HG03039 (cell line): ENCODE measurements around the gene CDC42EP2.
A peak's percentile ranks its signal among the peaks of the same experiment; 100 is the strongest.

Experiments
- ATAC-seq: cut with Tn5 transposase; IDR thresholded peaks from one replicate; pipeline ENCODE4 v1.9.1; 2021; ENCODE audit warnings: mild to moderate bottlenecking, moderate library complexity; ENCODE audit not compliant: unreplicated experiment

CDC42EP2 gene

DNA sequence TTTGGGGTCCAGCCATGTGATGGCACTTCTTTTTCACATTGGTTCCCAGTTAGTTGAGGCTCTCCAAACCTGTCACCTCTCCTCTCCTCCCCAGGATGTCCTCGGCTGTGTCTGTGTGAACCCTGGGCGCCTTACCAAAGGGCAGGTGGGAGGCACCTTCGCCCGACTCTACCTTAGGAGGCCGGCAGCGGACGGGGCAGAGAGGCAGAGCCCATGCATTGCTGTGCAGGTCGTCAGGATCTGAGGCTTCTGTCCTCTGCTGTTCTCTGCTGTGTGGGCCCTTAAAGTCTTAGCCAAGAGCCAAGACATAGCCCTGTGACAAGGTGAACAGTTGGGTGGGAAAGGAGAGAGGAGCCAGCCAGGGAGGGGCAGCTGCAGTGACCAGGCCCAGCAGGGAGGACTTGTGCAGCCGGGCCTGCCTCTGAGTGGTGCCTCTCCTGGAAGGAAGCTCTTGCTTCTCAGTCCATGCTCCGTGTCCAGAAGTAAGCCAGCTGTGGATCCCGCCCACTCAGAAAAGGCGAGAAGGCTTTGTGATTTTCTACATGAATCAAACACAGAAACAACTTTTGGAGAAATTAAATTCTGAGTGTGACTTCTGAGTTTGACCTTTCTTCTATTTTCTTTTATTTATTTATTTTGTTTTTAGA lies 17.5 kb upstream of the CDC42EP2 start:
- no peak for ATAC-seq

DNA sequence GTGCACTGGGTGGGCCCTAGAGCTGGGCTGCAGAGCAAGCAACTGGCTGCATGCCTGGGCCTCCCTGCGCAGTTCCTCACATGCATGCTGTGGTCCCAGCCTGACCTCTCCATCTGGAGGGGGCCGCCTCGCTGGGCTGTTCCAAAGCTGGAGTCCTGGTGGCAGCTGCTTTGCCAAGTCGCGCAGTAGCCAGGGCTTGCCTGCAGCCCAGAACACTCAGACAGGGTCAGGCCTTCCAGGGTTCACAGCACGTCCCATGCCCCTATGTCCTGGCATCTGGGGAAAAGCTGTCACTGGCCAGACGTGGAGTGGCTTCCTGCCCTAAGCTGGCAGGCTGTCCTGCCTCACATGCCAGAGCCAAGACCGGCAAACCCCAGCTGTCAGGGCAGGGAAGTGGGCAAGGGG lies 16.5 kb upstream of the CDC42EP2 start:
- ATAC-seq = no peak

DNA sequence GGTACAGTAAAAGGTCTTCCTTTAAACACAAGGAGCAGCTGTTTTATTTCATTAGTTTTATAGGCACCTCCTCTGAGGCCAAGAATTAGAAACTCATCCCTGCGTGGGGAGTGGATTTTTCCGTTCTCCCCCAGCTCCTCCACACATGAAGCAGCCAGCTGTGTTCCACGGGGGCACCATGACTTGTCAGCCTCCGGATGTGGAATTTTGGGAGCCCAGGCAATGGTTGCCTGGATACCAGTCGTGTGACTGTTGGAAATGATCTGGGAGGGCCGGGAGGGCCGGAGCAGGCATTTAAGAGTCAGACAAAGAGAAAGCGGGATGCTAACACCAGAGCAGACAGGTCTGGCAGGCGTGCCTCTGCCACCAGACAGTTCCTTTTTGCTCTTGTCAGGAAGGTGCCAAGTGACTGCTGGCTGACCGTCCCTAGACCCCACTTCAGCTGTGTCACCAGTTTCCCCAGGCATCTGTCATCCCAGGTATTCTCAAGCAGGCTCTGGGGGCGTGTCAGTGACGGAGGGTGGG lies 15.9 kb upstream of the CDC42EP2 start:
- ATAC-seq = no peak

DNA sequence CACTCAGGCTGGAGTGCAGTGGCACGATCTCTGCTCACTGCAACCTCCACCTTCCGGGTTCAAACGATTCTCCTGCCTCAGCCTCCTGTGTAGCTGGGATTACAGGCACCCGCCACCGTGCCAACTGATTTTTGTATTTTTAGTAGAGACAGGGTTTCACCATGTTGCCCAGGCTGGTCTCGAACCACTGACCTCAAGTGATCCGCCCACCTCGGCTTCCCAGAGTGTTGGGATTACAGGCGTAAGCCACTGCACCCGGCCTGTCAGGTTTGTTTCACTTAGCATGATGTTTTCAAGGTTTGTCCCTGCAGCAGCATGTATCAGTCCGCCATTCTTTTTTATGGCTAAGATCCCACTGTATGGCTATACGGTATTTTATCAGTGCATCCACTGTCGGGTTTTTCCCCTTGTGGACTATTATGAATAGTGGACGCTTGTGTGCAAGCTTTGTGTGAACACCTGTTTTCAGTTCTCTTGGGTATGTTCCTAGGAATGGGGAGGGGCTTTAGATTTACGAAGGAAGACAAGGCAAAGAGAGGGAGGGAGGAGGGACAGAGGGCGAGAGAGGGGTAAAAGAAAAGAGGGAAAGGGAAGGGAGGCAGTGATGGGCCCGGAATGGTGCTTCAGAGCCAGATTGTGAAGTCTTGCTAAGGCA lies 13.9 kb upstream of the CDC42EP2 start:
- ATAC-seq = no peak

DNA sequence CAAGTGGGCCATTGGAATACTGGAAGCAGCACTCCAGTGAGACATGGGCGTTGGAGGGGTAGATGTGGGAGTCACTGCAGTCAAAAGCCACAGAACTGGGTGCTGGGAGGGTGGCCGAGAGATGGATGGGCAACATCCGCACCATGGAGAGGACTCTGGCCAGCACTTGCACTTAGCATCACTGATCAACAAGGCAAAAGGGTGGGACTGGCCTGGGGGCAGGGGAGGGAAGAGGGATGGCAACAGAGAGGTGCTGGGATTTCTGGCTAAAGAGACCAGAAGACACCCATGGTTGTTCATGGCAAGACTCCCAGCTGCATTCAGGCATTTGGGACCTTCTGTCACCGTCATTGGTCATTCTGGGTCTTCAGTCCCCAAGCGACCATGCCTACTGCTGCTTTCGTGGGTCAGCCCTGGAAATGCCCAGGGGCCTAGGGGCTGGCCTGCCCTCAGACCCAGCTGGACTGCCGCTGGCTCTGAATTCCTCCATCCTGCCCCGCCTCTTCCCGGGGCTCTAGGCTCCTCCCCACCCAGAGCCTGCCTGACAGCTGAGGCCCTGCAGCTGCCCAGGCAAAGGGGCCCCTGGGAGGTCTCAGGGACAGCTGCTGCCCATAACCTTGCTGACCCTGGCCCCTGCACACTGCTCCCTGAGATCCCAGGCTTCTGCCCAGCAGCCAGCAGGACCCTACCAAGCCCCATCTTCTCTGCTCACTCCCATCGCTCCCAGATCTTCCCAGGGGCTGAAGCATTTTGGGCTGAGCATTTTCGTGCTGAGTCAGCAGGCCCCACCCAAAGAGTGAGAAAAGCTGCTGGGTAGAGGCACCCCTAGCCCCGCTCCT lies 13.0 kb upstream of the CDC42EP2 start:
- no peak for ATAC-seq

DNA sequence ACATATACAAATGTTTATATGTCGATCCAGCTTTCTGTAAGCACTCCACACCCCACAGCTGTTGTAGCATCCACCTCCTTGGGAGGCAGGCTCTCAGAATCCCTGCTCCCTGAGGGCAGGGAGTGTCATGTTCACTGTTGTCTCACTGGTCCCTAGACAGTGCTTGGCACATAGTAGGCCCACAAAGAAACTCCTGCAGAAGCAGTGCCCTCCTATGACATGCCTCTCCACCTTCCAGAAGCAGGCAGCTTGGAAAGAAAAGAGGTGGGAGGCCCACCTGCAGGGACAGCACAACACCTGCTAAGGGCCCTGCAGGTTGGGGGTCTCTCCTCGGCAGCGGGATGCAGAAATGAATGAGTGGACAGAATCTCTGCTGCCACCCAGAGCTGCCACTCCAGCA lies 11.1 kb upstream of the CDC42EP2 start:
- no peak for ATAC-seq

DNA sequence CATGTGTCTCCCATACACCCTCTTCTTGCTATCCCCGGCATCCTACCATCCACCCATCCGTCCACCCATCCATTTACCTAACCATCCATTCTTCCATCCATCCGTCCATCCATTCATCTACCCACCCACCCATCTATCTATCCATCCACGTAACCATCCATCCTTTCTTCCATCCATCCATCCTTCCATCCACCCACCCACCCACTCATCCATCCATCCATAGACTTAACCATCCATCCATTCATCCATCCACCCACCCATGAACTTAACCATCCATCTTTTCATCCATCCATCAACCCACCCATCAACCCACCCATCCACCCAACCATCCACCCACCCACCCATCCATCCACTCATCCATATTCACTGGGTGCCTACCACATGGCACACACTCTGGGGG lies 10.6 kb upstream of the CDC42EP2 start:
- ATAC-seq = no peak

DNA sequence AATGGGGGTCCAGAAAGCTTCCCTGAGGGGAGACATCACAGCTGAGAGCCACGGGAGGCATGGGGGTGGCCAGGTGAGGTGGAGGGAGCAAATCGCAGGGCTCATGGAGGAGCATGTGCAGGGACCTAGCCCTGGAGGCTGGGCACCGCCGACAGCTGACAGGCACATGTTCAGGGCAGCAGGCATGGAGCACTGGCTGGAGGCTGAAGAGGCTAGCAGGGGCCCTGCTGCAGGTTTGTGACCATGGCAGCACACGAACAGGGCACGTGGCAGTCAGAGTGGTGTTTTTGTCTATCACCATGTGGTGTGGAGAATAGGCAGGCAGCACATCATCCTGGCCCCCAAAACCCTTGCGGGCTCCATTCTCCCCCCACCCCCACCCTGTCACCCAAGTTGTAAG lies 10.1 kb upstream of the CDC42EP2 start:
- ATAC-seq = no peak

DNA sequence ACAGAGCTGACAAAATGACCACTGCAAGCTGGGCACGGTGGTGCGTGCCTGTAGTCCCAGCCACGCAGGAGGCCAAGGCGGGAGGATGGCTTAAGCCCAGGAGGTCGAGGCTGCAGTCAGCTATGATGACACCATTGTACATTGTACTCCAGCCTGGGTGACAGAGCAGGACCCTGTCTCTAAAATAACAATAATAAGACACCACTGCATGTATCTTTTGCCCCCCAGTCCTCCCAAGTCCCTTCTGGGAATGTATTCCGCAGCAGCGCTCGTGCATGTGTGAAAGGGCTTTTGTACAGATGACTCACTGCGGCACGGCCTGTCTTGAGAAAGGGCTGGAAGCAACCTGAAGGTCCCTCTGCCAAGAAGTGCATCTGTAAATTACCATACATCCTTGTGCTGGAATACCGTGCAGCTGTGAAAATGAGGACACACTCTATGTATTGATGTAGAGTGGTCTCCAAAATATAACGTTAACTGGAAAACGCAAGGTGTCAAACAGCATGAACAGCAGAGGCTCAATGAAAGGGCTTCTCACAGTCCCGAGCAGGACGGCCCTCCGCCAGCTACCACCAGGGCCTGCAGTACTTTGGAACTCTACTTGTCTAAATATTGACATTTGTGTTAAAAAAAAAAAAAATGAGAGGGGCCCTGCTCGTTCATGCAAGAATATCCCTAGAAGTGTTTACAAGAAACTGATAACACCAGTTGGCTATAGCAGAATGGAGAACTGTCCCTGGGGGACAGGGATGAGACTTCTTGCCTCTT lies 9.0 kb upstream of the CDC42EP2 start:
- ATAC-seq = no peak

DNA sequence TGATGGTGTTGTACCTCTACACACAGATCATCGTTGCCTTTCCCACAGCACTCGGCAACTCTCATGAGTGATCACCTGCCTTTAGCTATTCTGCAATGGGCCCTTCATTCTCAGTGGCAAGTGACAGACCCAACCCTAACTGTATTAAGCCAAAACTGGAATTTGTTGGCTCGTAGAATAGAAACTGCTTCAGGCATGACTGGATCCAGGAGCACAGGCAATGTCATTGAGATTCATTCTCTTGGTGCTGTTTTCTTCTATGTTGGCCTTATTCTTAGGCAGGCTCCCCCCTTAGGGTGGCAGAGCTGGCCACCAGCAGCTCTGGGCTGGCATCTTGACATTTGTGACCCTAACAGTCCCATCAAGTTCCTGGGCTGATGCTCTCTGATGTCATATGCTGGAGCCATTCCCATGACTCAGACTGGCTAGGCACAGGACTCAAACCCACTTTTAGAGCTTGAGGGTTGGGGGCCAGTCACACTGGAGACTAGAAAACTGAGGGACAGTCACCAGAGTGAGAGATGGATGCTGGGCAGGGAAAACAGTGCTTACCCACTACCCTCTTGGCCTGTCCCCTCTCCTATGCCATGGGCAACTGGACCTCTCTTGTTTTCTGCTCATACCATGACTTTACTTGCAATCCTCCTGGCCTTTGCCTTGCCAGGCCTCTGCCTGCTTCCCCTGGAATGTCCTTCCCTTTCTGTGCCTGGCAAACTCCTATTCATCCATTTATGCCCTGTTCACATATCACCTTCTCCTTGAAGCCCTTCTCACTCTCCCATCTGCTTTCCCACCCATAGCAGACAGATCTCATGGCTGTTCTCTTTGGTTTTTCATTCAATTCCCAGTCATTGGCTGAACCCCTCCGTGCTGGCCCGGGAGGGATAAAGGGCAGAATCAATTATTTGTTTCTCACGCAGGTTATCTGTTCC lies 7.1 kb upstream of the CDC42EP2 start:
- no peak for ATAC-seq

DNA sequence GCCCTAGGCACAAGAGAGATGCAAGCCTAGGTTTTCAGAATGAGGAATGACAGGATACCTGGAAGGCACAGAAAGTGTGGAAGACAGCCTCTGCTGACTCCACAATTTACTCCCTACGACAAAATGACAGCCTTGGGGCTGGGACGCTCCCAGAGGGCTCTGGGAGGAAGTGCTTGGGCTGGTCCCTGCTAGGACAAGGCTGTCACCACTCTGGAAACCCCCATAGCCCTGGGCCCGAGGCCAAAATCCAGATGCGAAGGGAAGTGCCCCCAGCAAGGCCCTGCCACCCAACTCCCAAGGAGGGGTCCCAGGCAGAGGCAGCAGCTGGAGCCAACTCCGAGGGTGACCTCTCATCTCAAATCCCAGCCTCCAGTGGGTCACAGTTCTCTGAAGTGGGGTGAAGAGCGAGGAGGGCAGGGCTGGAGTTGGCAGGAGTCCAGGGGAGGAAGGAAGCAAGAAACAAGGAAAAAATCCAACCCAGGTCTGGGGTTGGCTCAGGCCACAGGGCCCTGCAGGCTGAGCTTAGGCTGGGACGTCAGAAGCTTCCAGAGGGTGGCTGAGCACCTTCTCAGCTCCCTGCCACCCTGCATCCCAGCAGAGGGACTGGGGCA lies 6.3 kb upstream of the CDC42EP2 start:
- ATAC-seq = no peak

DNA sequence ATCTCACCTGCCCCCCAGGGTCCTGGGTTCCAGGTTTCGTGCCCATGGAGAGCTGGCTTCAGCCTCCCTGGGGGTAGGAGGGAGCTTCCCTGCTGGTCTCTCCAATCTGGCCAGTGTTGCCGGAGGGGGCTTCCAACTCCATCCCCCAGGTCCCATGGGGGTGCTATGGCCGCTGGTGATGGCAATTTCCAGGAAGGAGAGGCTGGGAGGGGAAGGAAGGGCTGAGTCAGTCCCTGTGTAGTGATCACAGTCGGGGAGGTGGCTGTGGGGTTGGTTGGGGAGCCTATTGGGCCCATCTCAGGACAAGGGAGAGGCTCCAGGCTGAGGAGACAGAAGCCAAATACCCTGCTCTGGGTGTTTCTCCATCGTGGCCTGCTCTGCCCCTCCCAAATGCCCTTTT lies 5.7 kb upstream of the CDC42EP2 start:
- ATAC-seq = no peak

DNA sequence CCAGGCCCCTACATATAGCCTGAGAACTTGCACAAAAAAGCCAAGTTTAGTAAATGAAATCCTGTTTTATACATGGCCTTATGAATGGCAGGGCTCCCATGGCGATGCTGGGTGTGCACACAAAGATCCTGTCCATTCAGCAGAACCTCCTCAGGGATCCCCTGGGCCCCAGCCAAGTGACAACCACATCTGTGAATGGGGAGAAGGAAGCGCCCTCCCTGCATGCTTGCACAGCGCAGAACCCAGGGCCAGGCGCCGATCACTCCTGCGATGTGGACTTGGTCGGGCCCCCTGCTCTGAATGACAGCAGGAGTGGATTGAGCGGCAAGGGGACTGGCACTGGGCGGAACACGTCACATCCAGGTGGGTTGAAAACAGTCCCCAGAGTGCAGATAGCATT lies 4.5 kb upstream of the CDC42EP2 start:
- ATAC-seq = no peak

DNA sequence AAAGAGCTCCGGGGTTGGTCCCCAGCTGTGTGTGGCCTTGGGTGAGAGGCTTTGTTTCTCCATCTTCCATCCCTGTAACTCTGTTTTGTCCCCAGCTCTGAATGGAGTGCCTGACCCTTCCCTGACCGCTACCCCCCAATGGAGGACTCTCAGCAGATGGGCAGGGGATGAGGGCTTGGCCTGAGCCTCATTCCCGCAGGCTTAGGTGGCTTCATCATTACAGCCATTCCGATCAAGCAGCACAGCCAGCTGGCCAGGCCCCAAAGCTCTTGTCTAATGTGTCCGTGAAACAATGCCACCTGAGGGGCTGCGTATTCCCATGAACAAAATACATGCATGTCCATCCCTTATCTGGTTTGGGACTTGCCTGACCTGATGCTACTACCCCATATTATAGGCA lies 3.9 kb upstream of the CDC42EP2 start:
- no peak for ATAC-seq

DNA sequence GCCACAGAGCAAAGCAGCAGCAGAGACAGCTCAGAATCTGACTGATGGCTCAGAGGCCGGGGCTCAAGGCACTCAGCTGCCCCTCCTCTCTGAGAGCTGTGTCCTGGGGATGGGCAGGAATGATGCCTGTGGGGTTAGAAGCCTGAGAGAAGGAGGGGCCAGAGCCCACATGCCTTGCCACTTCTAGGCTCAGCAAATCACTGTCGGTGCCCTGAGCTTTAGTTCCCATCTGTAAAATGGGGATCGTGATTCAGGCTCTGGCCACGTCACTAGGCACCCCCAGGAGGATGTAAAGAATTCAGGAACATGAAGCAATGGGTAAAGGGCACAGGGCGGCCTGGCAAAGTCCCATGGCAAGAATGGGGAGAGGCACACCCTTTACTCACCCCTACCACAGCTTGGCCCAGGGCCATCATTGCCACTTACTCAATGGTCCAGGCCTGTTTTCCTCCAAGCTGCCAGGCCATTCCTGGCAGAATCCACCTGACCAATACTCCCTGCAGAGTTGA lies 3.4 kb upstream of the CDC42EP2 start:
- ATAC-seq = no peak

DNA sequence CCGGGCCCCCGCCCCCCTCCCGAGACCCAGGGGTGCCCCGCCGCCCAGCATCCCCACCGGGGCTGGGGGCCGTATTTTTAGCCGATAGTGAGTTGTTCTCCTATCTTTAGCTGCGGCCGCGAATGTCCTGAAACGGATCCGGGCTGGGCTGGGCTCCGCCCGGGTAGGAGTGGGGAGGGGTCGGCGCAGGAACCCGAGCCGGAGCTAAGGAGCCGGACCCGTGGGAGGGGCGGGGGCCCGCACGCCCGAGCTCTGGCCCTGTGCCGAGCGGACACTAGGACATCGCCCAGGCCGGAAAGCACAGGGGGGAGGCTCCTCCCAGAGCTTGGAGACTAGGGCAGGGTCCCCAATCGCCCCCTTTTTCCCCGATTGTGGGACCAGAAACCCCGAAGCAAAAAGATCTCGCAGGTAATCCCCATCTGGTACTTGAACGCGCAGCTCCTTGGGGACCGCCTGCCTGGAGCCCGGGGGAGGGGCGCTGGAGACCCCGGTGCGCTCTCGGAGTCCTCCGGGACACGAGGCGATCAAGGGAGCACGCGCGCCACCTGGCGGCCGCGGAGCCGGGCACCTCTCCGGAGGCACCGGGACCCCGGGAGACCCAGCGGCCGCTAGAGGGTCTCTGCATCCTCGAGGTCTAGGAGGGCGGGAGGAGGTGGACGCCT lies 669 bp downstream of the CDC42EP2 start:
- ATAC-seq = peak; percentile 43

DNA sequence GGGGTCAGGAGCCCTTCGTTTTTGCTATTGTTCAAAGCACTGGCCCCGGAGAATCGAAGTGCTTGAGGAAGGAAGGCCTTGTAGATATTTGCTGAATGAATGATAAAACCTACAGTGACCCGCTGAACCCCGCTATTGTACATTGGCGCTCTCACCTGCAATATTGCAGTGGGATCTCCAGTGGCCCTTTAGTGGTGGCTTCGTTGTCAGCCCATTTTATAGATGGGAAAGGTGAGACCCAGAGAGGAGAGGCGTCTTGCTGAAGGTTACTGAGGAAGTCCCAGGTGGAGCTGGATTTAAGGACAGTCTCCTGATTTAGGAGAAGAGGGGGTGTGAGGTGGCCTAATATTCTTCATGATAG lies 1.2 kb downstream of the CDC42EP2 start:
- no peak for ATAC-seq

DNA sequence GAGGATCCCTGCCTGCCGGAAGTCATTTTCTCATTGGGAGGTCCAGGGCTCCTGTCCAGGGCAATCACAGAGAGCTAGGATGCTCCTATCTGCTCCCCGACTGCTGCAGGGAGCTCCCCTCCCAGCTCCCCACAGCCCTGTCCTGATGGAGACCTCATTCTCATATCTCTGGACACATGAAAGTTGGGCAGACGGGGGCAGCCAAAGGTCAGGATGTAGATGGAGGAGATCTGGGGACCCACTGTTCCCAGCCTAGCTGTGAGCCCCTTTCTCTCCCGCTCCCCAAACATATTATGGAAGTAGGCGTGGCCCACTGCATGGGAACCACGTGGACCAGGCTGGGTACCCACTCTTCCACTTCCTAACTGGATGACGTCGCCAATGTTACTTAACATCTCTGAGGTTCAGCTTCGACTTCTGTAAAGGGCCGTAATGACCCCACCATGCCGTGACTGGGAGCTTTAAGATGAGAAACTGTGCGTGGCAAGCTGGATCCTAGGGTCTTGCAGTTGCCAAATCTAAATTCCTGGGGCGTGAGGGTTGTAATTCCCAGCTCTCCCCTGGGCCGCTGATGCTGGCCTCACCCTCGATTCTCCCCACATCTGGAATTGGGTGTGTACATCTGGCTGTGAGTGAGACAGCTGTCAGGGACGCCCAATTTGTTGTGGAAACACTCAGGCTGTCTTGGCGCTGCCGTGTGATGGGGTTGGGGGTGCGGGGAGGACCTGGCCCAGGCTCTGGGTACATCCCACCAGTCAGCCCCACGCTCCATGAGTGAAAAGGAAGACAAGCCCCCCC lies 1.8 kb downstream of the CDC42EP2 start:
- ATAC-seq = no peak
